Gastrocnemius medialis (tissue), 4 donors: ENCODE data around the gene SMYD1. TPM values are rescaled to one million over a fixed set of nuclear protein-coding genes. Genes with fewer than 3 reads are reported as not detected.

Source experiments
- ATAC-seq, 2 donors: fragments of 150-250 bp; one replicate each; pipeline ENCODE4 v1.9.1; 2016
- DNase-seq, 2 donors: peaks; one replicate each; pipeline ENCODE4 v3.0.0-alpha.2; 2019
- H3K27ac ChIP-seq, 4 donors: fragments of 200-600 bp; sonication (generic); 1 replicate in 1 of 4; 2 replicates in 3 of 4; pipeline ENCODE4 v1.5.1; 2016 to 2018; ENCODE audit warnings: mild to moderate bottlenecking in 2 of 4, moderate library complexity in 1 of 4
- H3K27me3 ChIP-seq, 3 donors: fragments of 200-600 bp; sonication (generic) in 2 of 3; 1 replicate in 1 of 3; 2 replicates in 2 of 3; pipeline versions ENCODE4 v1.5.1 to v1.6.0; 2016 to 2019; ENCODE audit warnings: mild to moderate bottlenecking in 1 of 3, moderate library complexity in 1 of 3
- H3K36me3 ChIP-seq, 2 donors: fragments of 200-600 bp; sonication (generic) in 1 of 2; one replicate each; pipeline ENCODE4 v1.5.1; 2017 to 2018
- H3K4me1 ChIP-seq, 2 donors: fragments of 200-600 bp; sonication (generic) in 1 of 2; one replicate each; pipeline ENCODE4 v1.5.1; 2016 to 2017; ENCODE audit warnings: mild to moderate bottlenecking in 2 of 2
- H3K4me3 ChIP-seq, 4 donors: fragments of 200-600 bp; sonication (generic) in 3 of 4; 1 replicate in 1 of 4; 2 replicates in 3 of 4; pipeline ENCODE4 v1.5.1; 2016 to 2019; ENCODE audit warnings: mild to moderate bottlenecking in 2 of 4
- H3K9me3 ChIP-seq, 3 donors: fragments of 200-600 bp; sonication (generic) in 2 of 3; 1 replicate in 1 of 3; 2 replicates in 2 of 3; pipeline ENCODE4 v1.5.1; 2016 to 2019
- CTCF ChIP-seq, 5 experiments: fragments of 450-650 bp in 3 of 5; fragments of 200-600 bp in 2 of 5; sonication (generic) in 2 of 5; IDR thresholded peaks in 4 of 5; conservative IDR thresholded peaks in 1 of 5; 1 replicate in 4 of 5; 2 replicates in 1 of 5; pipeline ENCODE4 v1.5.1; 2016 to 2019; ENCODE audit warnings: antibody characterized with exemption in 5 of 5, mild to moderate bottlenecking in 3 of 5, moderate library complexity in 3 of 5
- POLR2A ChIP-seq, 2 donors: fragments of 450-650 bp; IDR thresholded peaks; one replicate each; pipeline ENCODE4 v1.6.1; 2017; ENCODE audit warnings: antibody characterized with exemption in 2 of 2, mild to moderate bottlenecking in 2 of 2, moderate library complexity in 2 of 2
- in situ Hi-C, 4 donors: fragments of 200-750 bp; cut with MboI; loops; one replicate each; pipeline versions ENCODE4 v1.15.0 to v1.8.0; 2017; ENCODE audit warnings: low sequenced_read_pairs in 4 of 4
- intact Hi-C: fragments of 100-400 bp; cut with DNase I; formaldehyde crosslinking; loops from one replicate; pipeline ENCODE4 v1.15.1; 2023; ENCODE audit warnings: low total_unique reads
- total RNA-seq, 4 donors: library from RNA; depleted of rRNA; stranded (reverse); fragments of >200 nt; gene quantifications; one replicate each; pipeline versions ENCODE4 v1.1.0 to v1.2.3, GENCODE V29; 2016

SMYD1 gene
- total RNA-seq, 4 donors from 2014 or later: 107 to 214 (median 147) TPM

- no peaks in the 10 kb centered on the region for H3K9me3 ChIP-seq
- no peaks in the 10 kb centered on the region for H3K27me3 ChIP-seq
- H3K4me1 ChIP-seq: no peaks in the 10 kb centered on the region
- in situ Hi-C loops (no loop called here), intact Hi-C loops (no loop called here)
- H3K27ac ChIP-seq: no peak overlapping the region
- H3K4me3 ChIP-seq: no peak overlapping the region
- no peaks in the 10 kb centered on the region for H3K36me3 ChIP-seq
- no peak for DNase-seq
- no peak for ATAC-seq
- TF ChIP-seq CTCF (IDR thresholded peaks at IDR 0.05 in 4 of 5, conservative IDR thresholded peaks at IDR 0.05 in 1 of 5): no peak
- TF ChIP-seq POLR2A (IDR thresholded peaks at IDR 0.05): no peak
These were observed 64.4 kb downstream of the SMYD1 start for GRCh38 chr2:88131999-88132368.

GRCh38 chr2:88133875-88134274 is 66.2 kb downstream of the SMYD1 start:
- Histone ChIP-seq H3K4me1 (peaks cover 0 to 3% of the 10 kb centered on the region in 2 donors), H3K27me3 (no peaks in the 10 kb centered on the region), H3K27ac (no peak overlapping the region), H3K9me3 (no peaks in the 10 kb centered on the region), H3K4me3 (no peak overlapping the region), H3K36me3 (no peaks in the 10 kb centered on the region)
- ATAC-seq: no peak
- intact Hi-C loops (loop anchor here (2.0 kb wide), 1 partner anchor 23 kb away; no protein-coding TSS in a partner anchor), in situ Hi-C loops (no loop called here)
- no peak for DNase-seq
- TF ChIP-seq POLR2A (IDR thresholded peaks at IDR 0.05): no peak

- Histone ChIP-seq H3K27ac (no peak overlapping the region), H3K36me3 (no peaks in the 10 kb centered on the region), H3K4me1 (peaks cover 0 to 6% of the 10 kb centered on the region in 2 donors), H3K9me3 (no peaks in the 10 kb centered on the region), H3K27me3 (no peaks in the 10 kb centered on the region), H3K4me3 (no peak overlapping the region)
- no peak for ATAC-seq
- intact Hi-C loops: no loop called here
- in situ Hi-C loops: no loop called here
- TF ChIP-seq POLR2A (IDR thresholded peaks at IDR 0.05): no peak
- TF ChIP-seq CTCF (IDR thresholded peaks at IDR 0.05 in 4 of 5, conservative IDR thresholded peaks at IDR 0.05 in 1 of 5): no peak
- DNase-seq: no peak
These were observed 69.2 kb downstream of the SMYD1 start for GRCh38 chr2:88136817-88137216.

- DNase-seq (no peak), ATAC-seq (no peak)
- H3K4me1 ChIP-seq: peaks cover 0 to 6% of the 10 kb centered on the region in 2 donors
- no peaks in the 10 kb centered on the region for H3K27me3 ChIP-seq
- no peak overlapping the region for H3K4me3 ChIP-seq
- intact Hi-C loops: no loop called here
- H3K36me3 ChIP-seq: no peaks in the 10 kb centered on the region
- H3K27ac ChIP-seq: no peak overlapping the region
- TF ChIP-seq CTCF (IDR thresholded peaks at IDR 0.05 in 4 of 5, conservative IDR thresholded peaks at IDR 0.05 in 1 of 5): no peak
- no peak for TF ChIP-seq POLR2A (IDR thresholded peaks at IDR 0.05)
- H3K9me3 ChIP-seq: no peaks in the 10 kb centered on the region
- in situ Hi-C loops: no loop called here
These were observed 70.2 kb downstream of the SMYD1 start for GRCh38 chr2:88137833-88138232.

GRCh38 chr2:88139203-88139702 is 71.6 kb downstream of the SMYD1 start:
- no peak for DNase-seq
- Histone ChIP-seq H3K27ac (no peak overlapping the region), H3K4me3 (no peak overlapping the region), H3K27me3 (no peaks in the 10 kb centered on the region), H3K9me3 (no peaks in the 10 kb centered on the region), H3K4me1 (peaks cover 0 to 6% of the 10 kb centered on the region in 2 donors), H3K36me3 (no peaks in the 10 kb centered on the region)
- TF ChIP-seq CTCF (IDR thresholded peaks at IDR 0.05 in 4 of 5, conservative IDR thresholded peaks at IDR 0.05 in 1 of 5) (no peak), POLR2A (IDR thresholded peaks at IDR 0.05) (no peak)
- no peak for ATAC-seq
- in situ Hi-C loops (no loop called here), intact Hi-C loops (no loop called here)
